HL-60 (cell line): Measurements from ENCODE around the gene PCDHA4.
A peak's percentile ranks its signal among the peaks of the same experiment; 100 is the strongest.
"Not testable (repeated sequence)": the region's sequence is repeated elsewhere in the genome, so short reads cannot be mapped to it uniquely, and the experiment has no call there.

ENCODE experiments used
- CTCF ChIP-seq: IDR thresholded peaks from one replicate; pipeline ENCODE4 v1.5.1; 2011; ENCODE audit warnings: low read length, control low read depth, inconsistent platforms; ENCODE audit not compliant: insufficient read depth
- POLR2AphosphoS5 ChIP-seq: IDR thresholded peaks from 2 replicates; pipeline ENCODE4 v1.6.1; 2012; ENCODE audit warnings: low read depth
- TF ChIP-seq, protein P1 (sequence below): IDR thresholded peaks from 2 replicates; pipeline ENCODE4 v1.6.1; 2012; ENCODE audit warnings: low read depth; ENCODE audit not compliant: insufficient replicate concordance

DNA sequence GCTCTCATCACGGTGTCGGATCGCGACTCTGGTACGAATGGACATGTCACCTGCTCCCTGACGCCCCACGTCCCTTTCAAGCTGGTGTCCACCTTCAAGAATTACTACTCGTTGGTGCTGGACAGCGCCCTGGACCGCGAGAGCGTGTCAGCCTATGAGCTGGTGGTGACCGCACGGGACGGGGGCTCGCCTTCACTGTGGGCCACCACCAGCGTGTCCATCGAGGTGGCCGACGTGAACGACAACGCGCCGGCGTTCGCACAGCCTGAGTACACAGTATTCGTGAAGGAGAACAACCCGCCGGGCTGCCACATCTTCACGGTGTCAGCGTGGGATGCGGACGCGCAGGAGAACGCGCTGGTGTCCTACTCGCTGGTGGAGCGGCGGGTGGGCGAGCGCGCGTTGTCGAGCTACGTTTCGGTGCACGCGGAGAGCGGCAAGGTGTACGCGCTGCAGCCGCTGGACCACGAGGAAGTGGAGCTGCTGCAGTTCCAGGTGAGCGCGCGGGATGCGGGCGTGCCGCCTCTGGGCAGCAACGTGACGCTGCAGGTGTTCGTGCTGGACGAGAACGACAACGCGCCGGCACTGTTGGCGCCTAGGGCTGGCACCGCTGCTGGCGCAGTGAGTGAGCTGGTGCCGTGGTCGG lies 10.7 kb upstream of the PCDHA4 start:
- TF ChIP-seq CTCF, POLR2AphosphoS5: not testable (repeated sequence)
- TF ChIP-seq, protein P1, sequence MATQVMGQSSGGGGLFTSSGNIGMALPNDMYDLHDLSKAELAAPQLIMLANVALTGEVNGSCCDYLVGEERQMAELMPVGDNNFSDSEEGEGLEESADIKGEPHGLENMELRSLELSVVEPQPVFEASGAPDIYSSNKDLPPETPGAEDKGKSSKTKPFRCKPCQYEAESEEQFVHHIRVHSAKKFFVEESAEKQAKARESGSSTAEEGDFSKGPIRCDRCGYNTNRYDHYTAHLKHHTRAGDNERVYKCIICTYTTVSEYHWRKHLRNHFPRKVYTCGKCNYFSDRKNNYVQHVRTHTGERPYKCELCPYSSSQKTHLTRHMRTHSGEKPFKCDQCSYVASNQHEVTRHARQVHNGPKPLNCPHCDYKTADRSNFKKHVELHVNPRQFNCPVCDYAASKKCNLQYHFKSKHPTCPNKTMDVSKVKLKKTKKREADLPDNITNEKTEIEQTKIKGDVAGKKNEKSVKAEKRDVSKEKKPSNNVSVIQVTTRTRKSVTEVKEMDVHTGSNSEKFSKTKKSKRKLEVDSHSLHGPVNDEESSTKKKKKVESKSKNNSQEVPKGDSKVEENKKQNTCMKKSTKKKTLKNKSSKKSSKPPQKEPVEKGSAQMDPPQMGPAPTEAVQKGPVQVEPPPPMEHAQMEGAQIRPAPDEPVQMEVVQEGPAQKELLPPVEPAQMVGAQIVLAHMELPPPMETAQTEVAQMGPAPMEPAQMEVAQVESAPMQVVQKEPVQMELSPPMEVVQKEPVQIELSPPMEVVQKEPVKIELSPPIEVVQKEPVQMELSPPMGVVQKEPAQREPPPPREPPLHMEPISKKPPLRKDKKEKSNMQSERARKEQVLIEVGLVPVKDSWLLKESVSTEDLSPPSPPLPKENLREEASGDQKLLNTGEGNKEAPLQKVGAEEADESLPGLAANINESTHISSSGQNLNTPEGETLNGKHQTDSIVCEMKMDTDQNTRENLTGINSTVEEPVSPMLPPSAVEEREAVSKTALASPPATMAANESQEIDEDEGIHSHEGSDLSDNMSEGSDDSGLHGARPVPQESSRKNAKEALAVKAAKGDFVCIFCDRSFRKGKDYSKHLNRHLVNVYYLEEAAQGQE = peak; percentile 36
